CD4-positive, alpha-beta memory T cell (primary cell): ENCODE data around the gene FOXRED1. TPM values are rescaled to one million over a fixed set of nuclear protein-coding genes. Genes with fewer than 3 reads are reported as not detected.
A peak's percentile ranks its signal among the peaks of the same experiment; 100 is the strongest.

Experiments
- CTCF ChIA-PET: fragments of 350-600 bp; sonication (Branson Sonifier 250); formaldehyde crosslinking; loops from one replicate; lab custom pipeline; 2021; ENCODE audit warnings: inconsistent platforms; ENCODE audit not compliant: partially characterized antibody; lab: Charles Lee
- POLR2A ChIA-PET: fragments of 350-600 bp; sonication (Branson Sonifier 250); formaldehyde crosslinking; loops from one replicate; lab custom pipeline; 2021; ENCODE audit not compliant: partially characterized antibody; lab: Charles Lee
- DNase-seq, 5 donors: peaks; one replicate each; pipeline versions ENCODE4 v3.0.0 to v3.0.0-alpha.2; 2020 to 2022; ENCODE audit warnings: mixed read lengths in 1 of 5
- H3K27ac ChIP-seq: one replicate; pipeline ENCODE4 v1.7.0; 2013; ENCODE audit warnings: low read depth, low read length
- H3K27me3 ChIP-seq: 2 replicates; pipeline ENCODE4 v1.7.0; 2013; ENCODE audit warnings: mild to moderate bottlenecking, low read length, moderate library complexity; ENCODE audit not compliant: insufficient read depth
- H3K36me3 ChIP-seq: 2 replicates; pipeline ENCODE4 v1.7.0; 2013; ENCODE audit warnings: mild to moderate bottlenecking, low read length, moderate library complexity; ENCODE audit not compliant: insufficient read depth
- H3K4me1 ChIP-seq: 2 replicates; pipeline ENCODE4 v1.7.0; 2013; ENCODE audit warnings: mild to moderate bottlenecking, low read length, moderate library complexity; ENCODE audit not compliant: insufficient read depth
- H3K4me3 ChIP-seq, 2 donors: one replicate each; pipeline ENCODE4 v1.7.0; 2013; ENCODE audit warnings: low read length in 2 of 2, mild to moderate bottlenecking in 1 of 2
- H3K9me3 ChIP-seq, 2 donors: one replicate each; pipeline ENCODE4 v1.7.0; 2013; ENCODE audit warnings: low read length in 2 of 2, control low read depth in 1 of 2; ENCODE audit not compliant: control insufficient read depth in 1 of 2
- H3K27ac Mint-ChIP-seq, 7 donors: one replicate each; pipeline ENCODE4 v1.8.0; 2020 to 2021; ENCODE audit warnings: mixed read lengths in 7 of 7, mild to moderate bottlenecking in 6 of 7, inconsistent platforms in 3 of 7, moderate library complexity in 3 of 7
- H3K27me3 Mint-ChIP-seq, 2 donors: one replicate each; pipeline ENCODE4 v1.8.0; 2020 to 2021; ENCODE audit warnings: mixed read lengths in 2 of 2
- H3K36me3 Mint-ChIP-seq, 2 donors: one replicate each; pipeline ENCODE4 v1.8.0; 2020 to 2021; ENCODE audit warnings: mixed read lengths in 2 of 2, inconsistent platforms in 1 of 2, mild to moderate bottlenecking in 1 of 2
- H3K4me1 Mint-ChIP-seq, 4 donors: one replicate each; pipeline ENCODE4 v1.8.0; 2020 to 2021; ENCODE audit warnings: mixed read lengths in 4 of 4, mild to moderate bottlenecking in 1 of 4
- H3K4me3 Mint-ChIP-seq, 8 donors: one replicate each; pipeline ENCODE4 v1.8.0; 2020 to 2021; ENCODE audit warnings: mixed read lengths in 8 of 8, mild to moderate bottlenecking in 7 of 8, moderate library complexity in 6 of 8, inconsistent platforms in 3 of 8
- H3K9me3 Mint-ChIP-seq, 8 donors: one replicate each; pipeline ENCODE4 v1.8.0; 2020 to 2021; ENCODE audit warnings: mixed read lengths in 8 of 8, mild to moderate bottlenecking in 5 of 8, inconsistent platforms in 3 of 8, moderate library complexity in 1 of 8
- intact Hi-C: fragments of 100-400 bp; cut with micrococcal nuclease; formaldehyde crosslinking; loops from one replicate; pipeline ENCODE4 v1.15.1; 2023
- polyA plus RNA-seq, 2 donors: library from polyadenylated mRNA; unstranded; fragments of 300-500 nt; fragmentation: Illumina TruSeq; gene quantifications; one replicate each; pipeline ENCODE4 v1.2.3, GENCODE V29; 2021
- total RNA-seq, 2 experiments: library from RNA; stranded (reverse); gene quantifications; one replicate each; pipeline ENCODE4 v1.2.3, GENCODE V29; 2021

Gene FOXRED1
- total and polyA plus RNA-seq, 4 experiments from 2014 or later: 18.7 to 32.5 (median 28.9) TPM

DNA sequence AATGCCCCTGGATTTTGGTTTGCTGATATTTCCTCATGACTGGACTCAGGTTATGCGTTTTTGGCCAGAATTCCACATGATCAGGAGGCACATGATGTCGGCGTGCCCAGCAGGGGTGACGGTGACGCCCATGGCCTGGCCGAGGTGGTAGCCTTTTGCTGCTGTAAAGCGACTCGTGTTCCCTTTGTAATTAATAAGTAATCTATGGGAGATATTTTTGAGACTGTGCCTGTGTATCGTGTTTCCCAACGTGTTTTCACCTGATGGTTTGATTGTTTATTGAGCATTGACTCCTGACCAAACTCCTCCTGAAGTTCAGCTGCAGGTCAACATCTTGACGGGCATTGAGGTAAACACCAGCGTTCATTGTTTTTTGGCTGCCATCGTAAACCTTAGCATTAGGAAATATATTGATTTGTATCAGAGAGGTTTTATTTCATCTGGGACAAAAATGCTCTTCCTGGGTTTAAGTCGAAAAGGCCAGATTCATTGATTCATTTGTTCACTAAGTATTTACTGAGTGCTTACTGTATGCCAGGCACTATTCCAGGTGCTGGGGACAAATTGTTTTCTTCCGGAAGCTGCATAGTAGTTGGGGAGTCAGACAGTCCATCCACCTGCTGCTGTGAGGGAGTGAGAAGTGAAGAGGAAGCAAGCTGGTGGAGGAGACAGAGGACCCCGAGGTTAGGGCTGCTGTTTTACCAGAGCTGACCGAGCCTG, 58.5 kb downstream of the FOXRED1 start:
- H3K36me3 Mint-ChIP-seq: peaks cover 18 to 47% of the 10 kb centered on the region in 2 donors
- no peak overlapping the region for H3K4me3 Mint-ChIP-seq
- intact Hi-C loops: no loop called here
- no peak overlapping the region for H3K4me3 ChIP-seq
- no peaks in the 10 kb centered on the region for H3K9me3 ChIP-seq
- H3K4me1 Mint-ChIP-seq: peaks cover 7 to 20% (median 16%) of the 10 kb centered on the region in 4 donors
- no peaks in the 10 kb centered on the region for H3K27me3 ChIP-seq
- ChIA-PET POLR2A (no interaction called here), CTCF (no interaction called here)
- H3K4me1 ChIP-seq: no peaks in the 10 kb centered on the region
- H3K27me3 Mint-ChIP-seq: no peaks in the 10 kb centered on the region
- H3K27ac Mint-ChIP-seq: peak overlapping the region in 2 of 7 donors; percentile 52 to 53
- H3K9me3 Mint-ChIP-seq: no peaks in the 10 kb centered on the region
- DNase-seq: no peak
- H3K36me3 ChIP-seq: peaks cover 15% of the 10 kb centered on the region
- no peak overlapping the region for H3K27ac ChIP-seq

Other genes with a start within 250 kb of the FOXRED1 start
- 1 to 10 TPM; 2.7 to 3.1 TPM for gene CDON, start 206.3 kb upstream of the FOXRED1 start, total RNA-seq
- gene CDON, start 206.3 kb upstream of the FOXRED1 start, polyA plus RNA-seq: under 1 TPM; 0.03 to 0.54 TPM
- gene RPUSD4, start 57.5 kb upstream of the FOXRED1 start, total RNA-seq: 10 to 100 TPM; 39.3 to 41.2 TPM
- gene RPUSD4, start 57.5 kb upstream of the FOXRED1 start, polyA plus RNA-seq: 10 to 100 TPM; 18.5 to 19.8 TPM
- 10 to 100 TPM; 12.6 to 13.2 TPM for gene FAM118B, start 57.4 kb upstream of the FOXRED1 start, total RNA-seq
- gene FAM118B, start 57.4 kb upstream of the FOXRED1 start, polyA plus RNA-seq: 10 to 100 TPM in 1 of 2 donors, 1 to 10 TPM in 1; 8.4 to 13.7 TPM
- 100 to 1,000 TPM; 171 to 176 TPM for gene SRPRA, start 259 bp upstream of the FOXRED1 start, total RNA-seq
- gene SRPRA, start 259 bp upstream of the FOXRED1 start, polyA plus RNA-seq: 100 to 1,000 TPM; 132 to 146 TPM
- gene TIRAP, start 13.9 kb downstream of the FOXRED1 start, total RNA-seq: 10 to 100 TPM; 25.4 to 27.4 TPM
- 10 to 100 TPM in 1 of 2 donors, 1 to 10 TPM in 1; 5.9 to 12.8 TPM for gene TIRAP, start 13.9 kb downstream of the FOXRED1 start, polyA plus RNA-seq
- 10 to 100 TPM; 20.2 to 21.2 TPM for gene DCPS, start 34.9 kb downstream of the FOXRED1 start, total RNA-seq
- 10 to 100 TPM; 40.3 to 48.0 TPM for gene DCPS, start 34.9 kb downstream of the FOXRED1 start, polyA plus RNA-seq
- gene ST3GAL4, start 86.5 kb downstream of the FOXRED1 start, total RNA-seq: 1 to 10 TPM; 2.6 TPM
- gene ST3GAL4, start 86.5 kb downstream of the FOXRED1 start, polyA plus RNA-seq: 1 to 10 TPM; 4.6 to 5.9 TPM